CD4-positive, alpha-beta T cell treated with Interleukin-15 for 4 hours (primary cell): ENCODE measurements around the gene CMTM8.
A peak's percentile ranks its signal among the peaks of the same experiment; 100 is the strongest.

Experiments used
- DNase-seq: peaks from one replicate; pipeline ENCODE4 v3.0.0-alpha.2; 2020; ENCODE audit warnings: low spot score

Gene CMTM8

DNA sequence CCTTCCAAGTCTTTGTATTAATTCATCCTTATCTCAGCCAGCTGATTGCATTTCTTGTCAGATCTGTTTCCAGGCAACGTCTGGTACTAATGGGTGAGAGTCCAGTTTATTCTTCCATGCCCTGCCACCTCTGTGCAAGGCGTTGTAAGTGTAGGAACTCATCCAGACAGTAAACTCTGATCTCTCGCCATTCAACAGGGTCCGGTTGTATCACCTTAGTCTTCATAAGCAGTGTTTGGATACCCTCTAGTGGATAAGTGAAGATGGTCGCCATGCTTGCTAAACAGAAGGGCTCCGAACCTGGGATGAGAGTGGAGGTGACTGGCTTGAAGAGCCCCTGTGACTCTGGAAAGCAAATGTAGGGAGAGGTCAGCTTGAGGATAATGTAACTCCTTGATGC, 101.6 kb downstream of the CMTM8 start:
- DNase-seq: peak; percentile 61

DNA sequence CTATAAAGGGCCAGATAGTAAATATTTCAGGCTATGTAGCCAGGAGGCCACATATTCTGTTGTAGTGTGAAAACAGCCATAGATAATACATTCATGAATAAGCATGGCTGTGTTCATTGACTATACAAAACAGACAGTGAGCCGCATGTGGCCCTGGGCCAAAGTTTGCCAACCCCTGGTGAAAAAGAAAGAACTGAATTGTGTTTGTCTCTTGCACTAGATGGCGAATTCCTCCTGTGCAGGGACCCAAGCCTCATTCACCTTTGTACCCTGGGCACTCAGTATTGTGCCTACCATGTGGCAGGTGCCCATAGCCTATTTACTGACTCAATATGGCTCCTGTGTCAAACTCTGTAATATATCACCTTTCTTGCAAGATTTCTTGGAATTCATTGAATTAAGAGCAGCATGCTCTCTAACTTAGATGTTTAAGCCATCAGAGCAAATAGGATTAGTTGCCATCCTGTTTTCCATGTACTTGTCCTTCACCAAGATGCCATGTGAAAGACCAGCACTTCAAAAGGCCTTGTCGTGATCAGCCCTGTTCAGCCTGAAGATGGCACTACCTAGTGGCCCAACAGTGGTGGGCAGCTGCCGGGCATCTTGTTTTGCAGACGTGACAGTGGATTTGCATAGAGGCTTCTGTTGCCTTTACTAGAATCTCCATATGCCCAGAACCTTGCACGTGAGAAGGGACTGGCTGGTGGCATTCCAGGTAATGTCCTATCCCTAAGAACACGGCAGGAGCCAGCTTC, 102.3 kb downstream of the CMTM8 start:
- DNase-seq: no peak

DNA sequence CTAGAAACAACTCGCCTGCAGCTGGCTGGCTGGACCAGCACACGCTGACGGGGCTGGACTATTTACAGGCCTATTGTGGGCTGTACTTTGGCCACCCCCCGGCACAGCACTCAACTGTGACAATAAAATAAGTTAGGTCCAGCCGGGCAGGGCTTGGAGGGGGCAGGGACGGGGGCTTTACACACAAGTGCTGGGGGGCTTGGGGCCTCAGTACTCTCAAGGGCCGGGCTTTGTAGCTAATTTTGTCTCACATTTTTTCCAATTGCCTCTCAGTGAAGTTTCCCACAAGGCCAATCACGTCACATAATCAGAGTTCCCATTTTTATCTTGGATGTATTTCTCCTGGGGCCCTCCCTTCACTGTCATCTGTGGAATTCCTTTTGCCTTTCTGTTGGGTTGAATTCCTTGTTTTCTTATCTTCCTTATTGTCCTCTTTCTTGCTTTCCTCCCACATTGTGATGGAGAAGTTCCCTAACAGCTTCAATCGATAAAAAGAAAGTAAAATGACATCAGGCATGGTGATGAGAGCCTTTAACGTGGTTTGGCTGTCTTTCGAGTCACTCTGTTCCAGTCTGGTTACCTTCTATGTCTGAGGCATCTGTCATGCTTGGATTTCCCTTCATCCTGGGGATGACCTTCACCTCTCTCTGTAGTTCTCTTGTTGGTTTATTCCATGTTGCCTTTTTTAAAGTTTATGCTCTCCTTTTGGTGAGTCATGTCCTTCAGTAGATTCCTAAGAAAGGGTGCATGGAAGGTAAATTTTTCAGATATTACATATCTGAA, 109.1 kb downstream of the CMTM8 start:
- no peak for DNase-seq

DNA sequence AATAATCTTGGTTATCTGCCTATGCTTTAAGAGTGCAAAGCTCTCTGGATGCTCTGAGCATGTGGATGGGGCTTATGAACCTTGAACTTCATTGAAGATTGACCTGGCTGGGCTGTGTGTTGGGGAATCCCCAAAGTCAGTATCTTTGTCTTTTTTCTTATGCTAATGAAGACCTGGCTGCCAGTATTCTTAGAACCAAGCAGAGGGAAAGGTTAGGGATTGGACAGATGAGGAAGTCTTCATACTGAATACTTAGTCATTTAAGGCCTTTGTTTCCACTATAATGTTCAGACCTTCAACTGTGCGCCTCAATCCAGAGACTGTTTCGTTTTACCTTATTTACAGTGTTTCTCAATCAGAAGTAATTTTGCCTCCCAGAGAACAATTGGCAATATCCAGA, 110.7 kb downstream of the CMTM8 start:
- no peak for DNase-seq

DNA sequence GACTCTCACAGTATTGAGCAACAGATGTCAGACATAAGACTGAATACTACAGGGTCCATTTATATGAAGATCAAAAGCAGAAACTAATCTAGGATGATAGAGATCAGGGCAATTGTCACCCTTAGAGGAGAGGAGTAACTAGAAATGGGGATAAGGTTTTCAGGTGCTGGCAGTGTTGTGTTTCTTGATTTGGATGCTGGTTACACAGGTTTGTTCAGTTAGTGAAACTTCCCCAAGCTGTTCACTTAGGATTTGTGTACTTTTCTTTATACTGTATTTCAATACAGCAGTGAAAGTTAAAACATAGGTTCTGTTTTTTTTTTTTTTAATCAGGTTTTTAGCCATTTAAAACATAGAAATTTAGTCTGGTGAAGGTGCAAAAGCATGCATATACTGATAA, 114.1 kb downstream of the CMTM8 start:
- no peak for DNase-seq

DNA sequence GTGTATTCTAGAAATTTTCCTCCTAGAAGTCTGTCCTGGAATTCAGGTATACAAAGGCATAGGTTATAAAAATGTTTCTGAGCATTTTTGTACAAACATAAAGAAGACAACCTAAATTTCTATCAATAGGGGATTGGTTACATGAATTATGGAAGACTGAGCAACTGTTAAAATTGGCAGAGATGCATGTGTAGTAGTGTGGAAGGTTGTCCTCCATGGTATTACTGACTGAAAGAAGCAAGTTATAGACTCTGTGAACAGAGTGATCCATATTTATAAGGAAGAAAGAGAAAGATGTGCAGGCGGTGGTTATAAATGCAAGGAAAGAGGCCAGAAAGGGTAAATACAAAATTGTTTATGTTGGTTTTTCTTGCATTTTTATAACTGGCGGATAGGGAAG, 114.9 kb downstream of the CMTM8 start:
- DNase-seq: no peak

DNA sequence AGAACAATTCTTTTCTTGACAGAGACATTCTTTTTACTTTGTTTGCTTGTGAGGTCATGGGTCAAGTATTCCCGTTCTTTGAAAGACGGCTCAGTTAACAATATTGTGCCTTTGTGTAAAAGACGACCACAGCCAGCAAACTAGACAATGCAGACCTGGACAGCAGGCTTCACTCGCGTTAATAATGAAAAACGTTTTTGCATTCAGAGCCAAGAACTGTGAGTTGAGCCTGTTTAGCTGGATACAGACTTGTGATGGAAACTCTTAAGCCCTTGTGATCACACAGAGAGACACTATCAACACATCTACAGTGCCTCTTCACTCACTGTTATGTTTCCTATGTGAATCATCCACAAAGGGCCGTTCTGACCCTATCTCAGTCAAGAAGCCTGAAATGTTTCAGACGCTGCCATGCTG, 115.9 kb downstream of the CMTM8 start:
- DNase-seq: no peak

DNA sequence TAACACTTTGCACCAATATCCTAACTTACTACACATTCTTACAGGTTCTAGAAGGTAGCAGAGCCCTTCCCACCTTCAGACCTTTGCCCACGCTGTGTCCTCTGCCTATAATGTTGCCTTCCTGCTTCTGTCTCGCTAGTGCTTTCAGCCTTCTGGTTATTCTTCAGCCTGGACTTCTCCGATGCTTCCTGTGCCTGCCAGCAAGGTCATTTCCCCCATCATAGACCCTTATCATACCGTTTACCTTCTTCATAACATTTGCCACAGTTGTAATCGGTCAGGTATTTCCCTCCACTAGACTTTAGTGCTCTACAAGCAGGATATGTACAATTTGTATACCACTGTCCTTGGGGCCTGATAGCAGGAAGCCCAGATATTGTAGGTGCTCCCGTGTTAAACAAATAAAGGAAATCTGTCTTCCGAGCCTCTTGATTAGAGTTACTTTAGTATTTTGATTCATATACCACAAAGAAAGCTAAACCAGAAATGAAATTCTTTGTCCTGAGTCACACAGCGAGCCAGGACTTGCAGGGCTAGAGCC, 117.3 kb downstream of the CMTM8 start:
- DNase-seq: no peak

DNA sequence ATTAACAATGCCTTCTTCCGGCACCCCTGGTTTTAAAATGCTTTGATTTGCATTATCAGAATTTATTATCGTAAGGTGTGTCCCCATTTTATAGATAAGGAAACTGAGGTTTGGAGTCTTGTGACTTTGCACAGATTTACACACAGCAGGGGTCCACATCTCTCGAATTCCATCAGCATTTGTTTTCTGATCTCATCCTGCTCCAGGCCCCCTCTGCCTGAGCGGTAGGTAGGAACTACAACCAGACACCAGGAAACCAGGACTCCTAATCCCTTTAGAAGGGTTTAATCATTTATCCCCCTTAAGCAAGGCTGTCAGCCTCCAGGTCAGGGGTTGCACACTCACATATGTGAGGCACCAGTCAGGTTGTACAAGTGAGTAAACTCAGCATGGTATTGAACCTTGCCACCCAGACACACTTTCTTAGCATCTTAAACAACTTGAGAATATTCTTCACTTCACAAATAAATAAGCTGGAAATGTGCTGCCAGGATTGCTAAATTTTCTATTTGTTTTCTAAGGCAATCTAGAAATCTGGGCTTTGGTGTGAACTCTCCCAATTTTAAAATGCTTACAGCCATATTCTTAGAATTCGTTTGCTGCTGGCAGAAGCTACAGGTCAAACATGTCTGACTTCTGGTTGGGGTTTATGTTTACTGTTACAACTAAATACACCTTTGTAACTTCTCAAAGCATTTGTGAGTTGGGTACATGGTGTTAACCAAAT, 121.4 kb downstream of the CMTM8 start:
- DNase-seq: no peak

DNA sequence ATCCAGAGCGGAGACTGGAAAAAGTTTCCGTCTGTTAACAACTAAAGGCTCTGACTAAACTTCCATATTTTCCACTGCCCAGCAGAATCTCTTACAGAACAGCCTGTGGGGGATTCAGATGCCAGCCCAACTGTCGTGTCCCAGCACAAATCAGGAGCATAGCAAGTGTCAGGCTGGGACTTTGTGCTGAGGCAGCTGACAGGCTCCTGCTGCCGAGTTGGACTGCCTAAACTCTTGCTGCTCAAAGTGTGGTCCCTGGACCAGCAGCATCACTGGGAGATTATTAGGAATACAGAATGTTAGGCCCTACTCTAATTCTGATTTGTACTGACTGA, 122.0 kb downstream of the CMTM8 start:
- DNase-seq: no peak

DNA sequence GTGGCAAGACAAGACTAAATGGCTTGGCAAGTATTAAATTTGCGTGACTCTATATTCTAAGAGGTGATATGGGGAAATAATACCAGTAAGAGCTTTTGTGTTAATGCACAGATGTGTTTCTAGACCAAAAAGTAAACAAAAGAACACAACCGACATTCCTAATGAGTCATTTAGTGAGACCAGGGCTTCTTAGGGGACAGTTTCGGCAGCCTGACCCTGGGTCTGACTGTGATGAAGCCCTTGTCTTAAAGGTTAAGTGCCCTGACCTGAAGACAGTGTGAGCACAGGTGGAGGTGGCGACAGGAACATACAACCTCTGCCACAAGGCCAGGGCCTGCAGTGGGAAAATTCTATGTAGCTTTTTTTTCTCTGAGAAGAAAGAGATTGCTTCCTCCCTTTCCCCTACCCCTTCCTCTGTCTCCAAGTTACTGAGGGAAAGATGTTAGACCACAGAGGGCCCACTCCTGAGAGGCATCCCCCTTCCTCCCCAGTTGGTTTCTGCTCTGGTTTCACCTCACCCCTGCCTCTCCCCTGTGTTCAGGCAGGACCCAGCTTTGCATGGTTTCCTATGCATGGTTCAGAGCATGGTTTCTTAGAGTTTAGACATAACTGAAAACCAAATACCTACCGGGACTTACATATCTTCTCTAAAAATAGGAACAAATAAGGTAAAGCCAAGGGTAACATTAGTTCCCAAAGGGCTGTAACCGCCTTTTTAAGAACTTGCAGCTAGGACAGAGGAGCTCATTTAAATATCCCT, 128.3 kb downstream of the CMTM8 start:
- DNase-seq: no peak

DNA sequence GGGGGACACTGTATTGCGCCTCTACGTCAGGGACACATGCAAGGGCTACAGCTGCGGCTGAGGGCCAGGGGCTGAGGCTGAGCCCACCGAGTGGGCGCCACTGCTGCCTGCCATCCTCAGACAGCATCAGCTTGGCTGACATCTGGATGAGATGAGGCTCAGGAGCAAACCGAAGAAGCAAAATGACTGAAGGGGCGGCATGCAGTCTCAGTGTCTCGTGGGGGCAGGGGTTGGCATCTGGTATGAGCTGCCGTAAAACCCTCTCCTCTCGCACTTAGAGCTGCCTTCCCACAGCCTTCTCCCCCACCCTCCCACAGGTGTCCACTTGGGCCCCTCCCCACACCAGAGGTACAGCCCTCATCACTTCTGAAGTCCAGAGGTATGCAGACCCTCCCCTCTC, 129.0 kb downstream of the CMTM8 start:
- no peak for DNase-seq

DNA sequence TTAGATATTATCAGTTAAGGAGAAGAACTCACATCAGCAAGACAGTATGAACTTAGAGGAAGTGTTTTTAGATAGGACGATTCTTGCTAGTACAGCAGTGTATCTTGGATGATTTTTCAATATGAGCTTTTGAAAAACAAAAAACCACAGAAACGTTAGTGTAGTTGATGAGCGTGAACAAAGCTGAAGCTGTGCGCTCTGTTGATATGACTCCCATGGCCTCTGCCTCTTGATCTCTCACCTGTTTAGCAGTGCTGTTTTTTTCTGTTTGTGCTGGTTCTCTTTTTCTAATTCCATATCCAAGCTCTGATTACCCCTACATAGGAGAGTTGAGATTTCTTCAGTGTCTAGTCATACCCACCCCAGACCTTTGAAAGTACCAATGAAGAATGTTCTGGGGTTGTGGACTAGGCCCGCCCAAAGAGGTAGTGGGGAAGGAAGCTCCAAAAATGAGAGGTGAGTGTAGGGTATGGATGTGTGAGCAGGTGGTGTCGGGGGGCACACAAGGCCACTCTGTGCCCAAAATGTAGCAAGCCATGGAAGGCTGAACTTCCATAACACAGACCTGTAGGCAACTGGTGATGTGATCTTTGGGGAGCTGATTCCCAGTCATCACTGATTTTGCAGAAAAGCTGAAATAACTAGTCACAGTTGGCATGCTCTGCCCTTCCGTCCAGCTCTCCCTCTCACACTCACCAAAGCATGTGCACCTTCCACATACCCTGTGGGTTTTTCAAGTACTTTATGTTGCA, 133.2 kb downstream of the CMTM8 start:
- peak; percentile 25 for DNase-seq

DNA sequence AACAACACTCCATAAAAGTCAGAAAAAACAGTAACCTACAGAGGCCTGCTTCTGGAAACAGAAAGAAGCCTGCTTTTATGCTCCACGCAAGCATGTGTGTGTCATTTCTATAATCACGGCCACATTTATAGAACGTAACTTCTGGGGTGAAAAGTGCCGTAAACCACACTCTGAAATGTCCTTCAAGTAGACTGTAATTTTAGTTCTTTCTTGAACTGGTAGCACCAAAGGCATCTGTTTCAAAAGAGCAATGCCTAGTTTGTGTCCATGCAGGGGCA, 133.7 kb downstream of the CMTM8 start:
- DNase-seq: no peak

DNA sequence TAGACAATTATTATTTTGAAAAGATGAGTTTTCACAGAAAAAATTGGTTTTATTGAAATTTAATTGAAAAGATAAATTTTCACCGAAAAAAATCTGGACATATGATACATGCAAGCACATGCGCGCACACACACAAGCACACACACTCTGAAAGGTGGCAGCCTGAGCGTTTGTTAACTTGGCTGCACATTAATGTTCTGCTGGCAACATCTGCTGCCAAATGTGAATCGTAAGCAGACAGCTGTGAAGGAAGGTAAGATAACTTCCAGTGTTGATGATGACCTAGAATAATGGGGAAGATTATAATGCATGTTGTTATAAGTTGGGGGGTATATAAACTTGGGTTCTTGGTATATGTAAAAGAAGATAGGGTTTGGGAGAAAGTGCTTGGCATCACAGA, 134.8 kb downstream of the CMTM8 start:
- DNase-seq: no peak

DNA sequence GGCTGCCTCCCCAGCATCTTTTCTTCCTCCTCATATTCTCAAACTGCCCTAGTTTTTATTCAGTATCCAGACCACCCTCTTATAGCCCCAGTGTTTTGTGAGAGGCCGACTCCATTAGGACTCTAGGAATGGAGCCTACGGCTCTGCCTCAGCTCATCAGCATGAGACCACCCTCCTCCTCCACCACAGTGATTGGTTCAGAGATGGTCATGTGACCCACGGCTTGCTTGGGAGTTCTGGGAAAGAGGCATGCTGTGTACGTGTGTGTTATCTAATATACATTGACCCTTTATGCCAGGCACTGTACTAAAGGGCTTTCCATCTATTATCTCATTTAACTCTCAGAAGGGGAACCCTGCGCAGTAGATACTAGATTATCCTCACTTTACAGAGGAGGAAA, 135.4 kb downstream of the CMTM8 start:
- no peak for DNase-seq

DNA sequence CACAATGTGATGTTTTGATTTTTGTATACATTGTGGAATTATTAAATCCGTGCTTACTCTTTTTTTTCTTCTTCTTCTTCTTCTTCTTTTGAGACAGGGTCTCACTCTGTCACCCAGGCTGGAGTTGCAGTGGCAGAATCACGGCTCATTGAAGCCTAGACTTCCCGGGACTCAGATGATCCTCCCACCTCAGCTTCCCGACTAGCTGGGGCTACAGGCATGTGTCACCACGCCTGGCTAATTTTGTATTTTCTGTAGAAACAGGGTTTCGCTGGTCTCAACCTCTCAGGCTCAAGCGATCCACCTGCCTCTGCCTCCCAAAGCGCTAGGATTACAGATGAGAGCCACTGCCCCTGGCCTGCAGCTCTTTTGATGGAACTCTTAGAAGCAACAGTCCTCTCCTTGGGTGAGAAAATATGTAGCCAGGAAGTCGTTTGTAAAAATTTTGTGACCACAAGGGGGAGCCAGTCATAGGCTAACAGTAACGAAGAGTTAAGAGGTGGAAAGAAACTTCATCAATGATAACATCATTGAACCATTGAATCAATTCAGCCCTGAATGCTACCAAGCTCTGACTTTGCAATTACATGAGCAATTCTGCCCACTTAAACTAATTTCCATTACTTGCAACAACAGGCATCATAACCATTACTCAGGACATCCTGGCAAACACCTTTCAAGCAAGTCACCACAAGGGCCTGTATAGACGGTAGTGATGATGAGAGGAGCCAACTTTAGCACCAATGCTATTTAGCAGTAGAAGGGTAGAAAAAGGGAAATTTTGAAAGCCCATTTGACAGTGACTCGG, 136.5 kb downstream of the CMTM8 start:
- DNase-seq: peak; percentile 86

DNA sequence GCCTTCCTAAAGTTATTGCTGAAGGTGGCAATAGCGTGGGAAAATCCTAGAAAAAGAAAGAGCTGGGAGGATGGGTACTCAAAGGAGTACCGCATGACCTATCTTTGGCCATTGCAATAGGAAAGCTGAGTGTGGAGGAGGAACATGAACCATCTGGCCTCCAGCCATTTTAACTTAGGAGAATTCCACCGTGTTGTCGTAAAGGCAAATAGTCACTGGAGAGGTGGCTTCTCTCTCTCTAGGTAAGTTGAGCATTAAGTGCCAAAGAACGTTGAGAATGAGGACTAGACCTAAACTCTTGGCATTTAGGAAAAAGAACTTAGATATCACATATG, 137.1 kb downstream of the CMTM8 start:
- no peak for DNase-seq

DNA sequence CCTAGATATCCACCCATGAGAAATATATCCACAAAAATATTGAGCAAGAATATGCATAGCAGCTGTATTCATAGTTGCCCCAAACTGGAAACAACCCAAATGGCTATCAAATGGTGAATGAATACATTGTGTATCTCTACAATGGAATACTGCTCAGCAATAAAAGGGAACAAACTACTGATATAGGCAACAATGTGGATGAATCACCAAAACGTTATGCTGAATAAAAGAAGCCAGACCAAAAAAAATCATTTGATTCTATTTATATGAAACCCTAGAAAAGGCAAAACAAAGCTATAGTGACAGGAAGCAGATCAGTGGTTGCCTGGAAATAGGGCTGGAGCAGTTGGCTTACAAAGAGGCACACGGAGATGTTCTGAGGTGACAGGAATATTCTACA, 137.6 kb downstream of the CMTM8 start:
- no peak for DNase-seq

DNA sequence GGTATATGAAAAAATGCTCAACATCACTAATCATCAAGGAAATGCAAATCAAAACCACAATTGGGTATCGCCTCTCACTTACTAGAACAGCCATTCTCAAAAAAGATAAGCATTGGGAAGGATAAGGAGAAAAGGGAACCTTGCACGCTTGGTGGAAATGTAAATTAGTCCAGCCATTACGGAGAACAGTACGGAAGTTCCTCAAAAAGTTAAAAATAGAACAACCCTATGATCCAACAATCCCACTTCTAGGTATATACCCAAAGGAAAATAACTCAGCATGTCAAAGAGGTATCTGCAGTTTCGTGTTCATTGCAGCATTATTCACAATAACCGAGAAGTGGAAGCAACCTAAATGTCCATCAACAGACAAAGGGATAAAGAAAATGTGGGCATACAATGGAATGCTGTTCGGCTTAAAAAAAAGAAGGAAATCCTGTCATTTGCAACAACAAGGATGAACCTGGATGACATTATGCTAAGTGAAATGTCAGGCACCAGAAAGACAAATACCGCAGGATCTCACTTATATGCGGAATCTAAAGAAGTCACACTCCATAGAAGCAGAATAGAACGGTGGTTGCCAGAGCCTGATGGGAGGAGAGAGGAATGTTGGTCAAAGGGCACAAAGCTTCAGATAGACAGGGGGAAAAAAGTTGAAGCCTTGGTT, 141.5 kb downstream of the CMTM8 start:
- DNase-seq: no peak
